ENCODE measurements around the gene C16orf54. TPM values are rescaled to one million over a fixed set of nuclear protein-coding genes. Genes with fewer than 3 reads are reported as not detected.
"Not testable (repeated sequence)": the region's sequence is repeated elsewhere in the genome, so short reads cannot be mapped to it uniquely, and the experiment has no call there.

The C16orf54 gene
- total and polyA plus RNA-seq, 4 donors = 0.38 to 2.4 (median 0.84) TPM

- DNase-seq (ENCODE audit: low spot score) = no peak
- Histone ChIP-seq H3K27ac (ENCODE audit: low read depth in 1 of 2, low read length in 2 of 2) (no peak overlapping the region), H3K9ac (ENCODE audit: low read depth in 1 of 2, low read length in 2 of 2) (no peak overlapping the region), H3K9me3 (ENCODE audit: control insufficient read depth in 4 of 4, low read length in 3 of 4) (no peaks in the 10 kb centered on the region), H3K36me3 (ENCODE audit: control insufficient read depth in 4 of 4, insufficient read depth in 3 of 4, low read depth in 1 of 4, low read length in 3 of 4) (no peaks in the 10 kb centered on the region), H3K4me1 (ENCODE audit: control insufficient read depth in 4 of 4, insufficient read depth in 4 of 4, low read length in 3 of 4) (peaks cover 0 to 4% (median 4%) of the 10 kb centered on the region in 4 donors), H3K4me3 (ENCODE audit: low read depth in 1 of 3, low read length in 3 of 3) (no peak overlapping the region), H3K27me3 (ENCODE audit: control insufficient read depth in 4 of 4, insufficient read depth in 4 of 4, low read length in 3 of 4) (no peaks in the 10 kb centered on the region)
- 89% methylated on average over 4 of the region's 4 CpGs for WGBS
- TF ChIP-seq NR2F2 (IDR thresholded peaks at IDR 0.05) (no peak), RAD21 (IDR thresholded peaks at IDR 0.05) (no peak), FOXA2 (IDR thresholded peaks at IDR 0.05) (no peak), EGR1 (IDR thresholded peaks at IDR 0.05; ENCODE audit: low read depth in 2 of 2) (no peak), HNF4G (IDR thresholded peaks at IDR 0.05) (no peak)
Observed at GRCh38 chr16:29775742-29776408, 30.1 kb upstream of the C16orf54 start.

DNA sequence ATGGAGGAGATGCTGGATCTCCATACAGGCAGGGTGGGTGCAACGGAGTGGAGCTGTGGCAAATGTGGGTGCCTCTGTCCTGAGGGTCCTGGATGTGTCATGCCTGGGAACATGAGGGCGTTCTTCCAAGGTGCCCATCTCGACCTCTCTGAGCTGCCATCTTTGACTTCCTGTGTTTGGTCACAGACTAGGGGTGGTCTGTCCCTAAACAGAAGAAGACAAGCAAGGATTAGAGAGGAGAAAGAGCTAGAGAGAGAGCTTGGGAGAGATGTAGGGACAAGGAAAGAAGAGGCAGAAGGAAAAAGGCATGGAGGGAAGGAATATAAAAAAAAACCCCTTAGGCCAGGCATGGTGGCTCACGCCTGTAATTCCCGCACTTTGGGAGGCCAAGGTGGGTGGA lies 28.9 kb upstream of the C16orf54 start:
- H3K4me3 ChIP-seq (ENCODE audit: low read depth in 1 of 3, low read length in 3 of 3) = no peak overlapping the region
- no peak overlapping the region for H3K9ac ChIP-seq (ENCODE audit: low read depth in 1 of 2, low read length in 2 of 2)
- H3K27ac ChIP-seq (ENCODE audit: low read depth in 1 of 2, low read length in 2 of 2) = no peak overlapping the region
- no peak for DNase-seq (ENCODE audit: low spot score)
- no peaks in the 10 kb centered on the region for H3K27me3 ChIP-seq (ENCODE audit: control insufficient read depth in 4 of 4, insufficient read depth in 4 of 4, low read length in 3 of 4)
- H3K36me3 ChIP-seq (ENCODE audit: control insufficient read depth in 4 of 4, insufficient read depth in 3 of 4, low read depth in 1 of 4, low read length in 3 of 4) = no peaks in the 10 kb centered on the region
- no peaks in the 10 kb centered on the region for H3K9me3 ChIP-seq (ENCODE audit: control insufficient read depth in 4 of 4, low read length in 3 of 4)
- TF ChIP-seq RAD21 (IDR thresholded peaks at IDR 0.05) = no peak
- no peak for TF ChIP-seq SP1 (IDR thresholded peaks at IDR 0.05)
- 94% methylated on average over 5 of the region's 5 CpGs for WGBS
- peaks cover 0 to 10% (median 5%) of the 10 kb centered on the region in 4 donors for H3K4me1 ChIP-seq (ENCODE audit: control insufficient read depth in 4 of 4, insufficient read depth in 4 of 4, low read length in 3 of 4)

- not testable (repeated sequence) for H3K27me3 ChIP-seq (ENCODE audit: control insufficient read depth in 4 of 4, insufficient read depth in 4 of 4, low read length in 3 of 4); H3K4me3 ChIP-seq (ENCODE audit: low read depth in 1 of 3, low read length in 3 of 3); DNase-seq (ENCODE audit: low spot score); H3K27ac ChIP-seq (ENCODE audit: low read depth in 1 of 2, low read length in 2 of 2); H3K9me3 ChIP-seq (ENCODE audit: control insufficient read depth in 4 of 4, low read length in 3 of 4); H3K9ac ChIP-seq (ENCODE audit: low read depth in 1 of 2, low read length in 2 of 2); H3K36me3 ChIP-seq (ENCODE audit: control insufficient read depth in 4 of 4, insufficient read depth in 3 of 4, low read depth in 1 of 4, low read length in 3 of 4)
- peaks cover 0 to 22% (median 9%) of the 10 kb centered on the region in 4 donors for H3K4me1 ChIP-seq (ENCODE audit: control insufficient read depth in 4 of 4, insufficient read depth in 4 of 4, low read length in 3 of 4)
- TF ChIP-seq HNF4A (conservative IDR thresholded peaks at IDR 0.05) (peak in 1 of 2 donors; percentile 48), ATF3 (IDR thresholded peaks at IDR 0.05) (peak; percentile 77), RXRA (IDR thresholded peaks at IDR 0.05) (peak; percentile 27 to 54), RAD21 (IDR thresholded peaks at IDR 0.05) (peak in 1 of 2 donors; percentile 23), YY1 (IDR thresholded peaks at IDR 0.05) (peak; percentile 19)
- WGBS = 70% methylated on average over 7 of the region's 7 CpGs
Observed at GRCh38 chr16:29772330-29772729, 26.5 kb upstream of the C16orf54 start.

- Histone ChIP-seq H3K9ac (ENCODE audit: low read depth in 1 of 2, low read length in 2 of 2) (no peak overlapping the region), H3K4me1 (ENCODE audit: control insufficient read depth in 4 of 4, insufficient read depth in 4 of 4, low read length in 3 of 4) (peaks cover 0 to 36% (median 19%) of the 10 kb centered on the region in 4 donors), H3K9me3 (ENCODE audit: control insufficient read depth in 4 of 4, low read length in 3 of 4) (no peaks in the 10 kb centered on the region), H3K27me3 (ENCODE audit: control insufficient read depth in 4 of 4, insufficient read depth in 4 of 4, low read length in 3 of 4) (no peaks in the 10 kb centered on the region), H3K36me3 (ENCODE audit: control insufficient read depth in 4 of 4, insufficient read depth in 3 of 4, low read depth in 1 of 4, low read length in 3 of 4) (no peaks in the 10 kb centered on the region), H3K4me3 (ENCODE audit: low read depth in 1 of 3, low read length in 3 of 3) (no peak overlapping the region), H3K27ac (ENCODE audit: low read depth in 1 of 2, low read length in 2 of 2) (no peak overlapping the region)
- TF ChIP-seq CTCF (IDR thresholded peaks at IDR 0.05; ENCODE audit: low read depth, low read length, missing input control) (no peak), ATF3 (IDR thresholded peaks at IDR 0.05) (no peak), TAF1 (conservative IDR thresholded peaks at IDR 0.05) (no peak)
- WGBS = 75% methylated on average over 7 of the region's 7 CpGs
- DNase-seq (ENCODE audit: low spot score) = no peak
Observed at GRCh38 chr16:29770250-29770929, 24.6 kb upstream of the C16orf54 start.
